NOMO-1 (cell line): ENCODE results near the gene PUS1.
"Not testable (repeated sequence)": the region's sequence is repeated elsewhere in the genome, so short reads cannot be mapped to it uniquely, and the experiment has no call there.

Experiments
- DNase-seq, 2 experiments: peaks; one replicate each; lab custom pipeline; 2025; ENCODE audit not compliant: unreplicated experiment in 2 of 2; lab: John Stamatoyannopoulos, UW

PUS1 gene

DNA sequence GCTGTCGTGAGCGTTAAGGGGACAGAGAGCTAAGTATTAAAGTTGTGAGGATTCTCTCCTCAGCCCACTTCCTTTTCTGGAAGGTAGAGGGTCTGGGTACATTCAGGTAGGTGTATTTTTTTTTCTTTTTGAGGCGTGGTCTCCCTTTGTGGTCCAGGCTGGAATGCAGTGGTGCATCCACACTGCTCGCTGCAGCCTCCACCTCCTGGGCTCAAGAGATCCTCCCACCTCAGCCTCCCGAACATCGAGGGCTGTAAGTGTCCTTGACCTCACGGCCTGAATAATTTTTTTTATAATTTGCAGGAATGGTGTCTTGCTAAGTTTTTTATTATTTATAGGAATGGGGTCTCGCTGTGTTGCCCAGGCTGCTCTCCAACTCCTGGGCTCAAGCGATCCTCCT, 1.4 kb downstream of the PUS1 start:
- no peak for DNase-seq

DNA sequence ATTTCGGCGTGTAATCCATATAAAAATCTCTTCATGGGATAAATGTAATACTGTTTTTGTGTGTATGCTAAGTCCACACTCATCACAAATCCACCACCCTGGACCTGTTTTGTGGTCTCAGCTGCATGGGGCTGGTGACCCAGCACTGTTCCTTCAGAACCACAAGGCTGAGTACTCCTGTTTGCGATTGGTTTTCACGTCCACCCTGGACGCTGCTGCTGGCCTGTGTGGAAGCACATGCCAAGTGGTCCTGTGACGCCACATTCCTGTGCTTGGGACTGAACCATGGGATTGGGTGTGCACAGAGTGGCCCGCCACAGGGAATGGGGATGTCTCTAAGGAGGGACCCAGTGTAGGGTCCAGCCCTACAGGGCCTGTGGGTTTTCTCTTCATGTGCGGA, 4.3 kb downstream of the PUS1 start:
- no peak for DNase-seq

DNA sequence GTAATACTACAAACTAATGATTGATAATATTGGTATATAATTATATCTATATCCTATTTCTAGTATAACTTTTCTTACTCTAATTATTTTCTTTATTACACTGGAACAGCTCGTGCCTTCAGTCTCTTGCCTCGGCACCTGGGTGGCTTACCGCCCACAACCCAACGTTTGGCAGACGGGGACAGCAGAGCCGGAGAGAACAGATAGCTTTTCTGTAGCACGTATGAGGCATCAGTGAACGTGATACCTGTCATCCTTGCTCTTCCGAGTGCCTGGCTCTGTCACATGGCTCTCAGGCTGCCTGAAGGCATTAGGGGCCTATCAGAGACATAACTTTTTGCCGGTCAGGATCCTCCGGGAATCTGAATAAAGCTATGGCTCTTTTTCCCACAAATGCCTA, 5.5 kb downstream of the PUS1 start:
- no peak for DNase-seq

DNA sequence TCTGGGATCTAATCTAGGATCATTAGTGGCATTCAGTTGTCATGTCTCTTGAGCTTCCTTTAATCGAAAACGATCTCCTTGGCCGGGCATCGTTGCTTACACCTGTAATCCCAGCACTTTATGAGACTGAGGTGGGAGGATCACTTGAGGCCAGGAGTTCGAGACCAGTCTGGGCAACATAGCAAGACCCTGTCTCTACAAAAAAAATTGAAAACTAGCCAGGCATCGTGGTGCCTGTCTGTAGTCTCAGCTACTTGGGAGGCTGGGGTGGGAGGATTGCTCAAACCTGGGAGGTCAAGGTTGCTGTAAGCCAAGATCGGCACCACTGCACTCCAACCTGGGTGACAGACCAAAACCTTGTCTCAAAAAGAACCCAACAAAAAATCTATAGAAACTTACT, 9.0 kb downstream of the PUS1 start:
- no peak for DNase-seq

DNA sequence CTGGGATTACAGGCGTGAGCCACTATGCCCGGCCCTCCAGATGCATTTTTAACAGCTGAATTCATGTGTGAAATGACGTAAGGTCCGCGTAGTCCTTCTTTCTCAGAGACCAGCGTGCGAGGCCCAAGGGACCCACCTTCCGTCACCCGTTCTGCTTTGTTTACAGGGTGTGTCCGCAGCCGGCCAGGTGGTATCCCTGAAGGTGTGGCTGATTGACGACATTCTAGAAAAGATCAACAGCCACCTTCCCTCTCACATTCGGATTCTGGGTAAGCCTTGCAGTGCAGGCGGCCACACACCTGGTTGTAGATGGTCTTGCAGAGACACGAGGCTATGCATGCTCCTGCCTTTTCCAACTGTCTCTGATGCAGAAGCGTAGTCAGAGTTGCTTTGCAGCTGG, 9.9 kb downstream of the PUS1 start:
- no peak for DNase-seq

DNA sequence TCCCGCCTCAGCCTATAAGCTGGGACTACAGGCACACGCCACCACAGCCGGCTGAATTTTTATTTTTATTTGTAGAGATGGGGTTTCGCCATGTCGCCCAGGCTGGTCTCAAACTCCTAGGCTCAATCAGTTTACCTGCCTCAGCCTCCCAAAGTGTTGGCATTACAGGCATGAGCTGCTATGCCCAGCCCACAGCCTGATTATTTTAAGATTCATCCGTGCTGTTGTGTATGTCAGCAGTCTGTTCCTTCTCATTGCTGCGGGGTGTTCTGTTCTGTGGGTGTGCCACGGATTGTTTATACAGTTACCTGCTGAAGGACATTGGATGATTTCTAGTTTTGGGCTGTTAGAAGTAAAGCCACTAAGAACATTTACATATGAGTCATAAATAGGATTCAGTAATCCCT, 11.1 kb downstream of the PUS1 start:
- no peak for DNase-seq

DNA sequence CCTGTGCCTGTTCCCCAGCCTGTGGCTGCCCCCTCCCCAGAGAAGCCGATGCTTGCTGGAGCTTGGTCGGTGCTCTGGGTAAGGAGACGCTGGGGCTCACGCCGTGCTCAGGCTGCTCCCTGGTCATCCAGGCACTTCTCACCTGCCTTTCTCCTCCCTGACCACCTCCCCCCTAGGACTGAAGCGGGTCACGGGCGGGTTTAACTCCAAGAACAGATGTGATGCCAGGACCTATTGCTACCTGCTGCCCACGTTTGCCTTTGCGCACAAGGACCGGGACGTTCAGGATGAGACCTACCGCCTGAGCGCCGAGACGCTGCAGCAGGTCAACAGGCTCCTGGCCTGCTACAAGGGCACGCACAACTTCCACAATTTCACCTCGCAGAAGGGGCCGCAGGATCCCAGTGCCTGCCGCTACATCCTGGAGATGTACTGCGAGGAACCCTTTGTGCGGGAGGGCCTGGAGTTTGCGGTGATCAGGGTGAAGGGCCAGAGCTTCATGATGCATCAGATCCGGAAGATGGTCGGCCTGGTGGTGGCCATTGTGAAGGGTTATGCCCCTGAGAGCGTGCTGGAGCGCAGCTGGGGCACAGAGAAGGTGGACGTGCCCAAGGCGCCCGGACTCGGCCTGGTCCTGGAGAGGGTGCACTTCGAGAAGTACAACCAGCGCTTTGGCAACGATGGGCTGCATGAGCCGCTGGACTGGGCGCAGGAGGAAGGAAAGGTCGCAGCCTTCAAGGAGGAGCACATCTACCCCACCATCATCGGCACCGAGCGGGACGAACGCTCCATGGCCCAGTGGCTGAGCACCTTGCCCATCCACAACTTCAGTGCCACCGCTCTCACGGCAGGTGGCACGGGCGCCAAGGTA, 12.3 kb downstream of the PUS1 start:
- no peak for DNase-seq

DNA sequence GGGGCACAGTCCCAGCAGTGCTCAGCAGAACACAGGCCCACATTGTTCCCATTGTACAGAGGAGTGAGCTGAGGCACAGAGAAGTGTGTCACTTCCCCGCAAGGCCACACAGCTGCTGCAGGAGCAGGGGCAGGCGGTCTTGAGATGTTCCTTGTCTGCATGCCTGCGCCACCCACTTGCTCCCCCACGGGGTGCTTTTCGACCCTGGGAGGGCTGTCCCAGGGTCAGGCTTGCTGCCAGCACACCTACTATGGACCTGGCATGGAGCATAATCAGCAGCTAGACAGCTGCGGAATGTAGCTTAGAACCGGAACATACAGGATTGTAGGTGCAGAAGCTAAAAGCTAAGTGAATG, 12.9 kb downstream of the PUS1 start:
- no peak for DNase-seq

DNA sequence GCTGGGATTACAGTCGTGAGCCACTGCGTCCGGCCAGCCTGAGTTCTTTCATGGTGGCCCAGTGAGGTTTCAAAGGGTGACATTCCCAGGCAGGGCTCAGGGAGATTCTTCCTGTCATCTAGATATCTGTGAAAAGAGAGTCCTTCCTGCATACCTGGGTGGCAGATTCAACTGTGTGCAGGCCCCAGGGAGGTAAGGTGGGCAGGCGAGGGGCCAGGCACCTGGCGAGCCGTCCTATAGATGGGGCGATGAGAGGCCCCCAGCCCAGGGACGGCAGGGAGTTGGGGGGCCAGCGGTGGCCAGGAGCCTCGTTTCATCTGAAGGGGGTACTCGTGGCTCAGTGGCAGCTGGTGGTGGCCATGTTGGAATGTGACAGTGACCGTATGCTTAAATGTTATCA, 13.6 kb downstream of the PUS1 start:
- no peak for DNase-seq

DNA sequence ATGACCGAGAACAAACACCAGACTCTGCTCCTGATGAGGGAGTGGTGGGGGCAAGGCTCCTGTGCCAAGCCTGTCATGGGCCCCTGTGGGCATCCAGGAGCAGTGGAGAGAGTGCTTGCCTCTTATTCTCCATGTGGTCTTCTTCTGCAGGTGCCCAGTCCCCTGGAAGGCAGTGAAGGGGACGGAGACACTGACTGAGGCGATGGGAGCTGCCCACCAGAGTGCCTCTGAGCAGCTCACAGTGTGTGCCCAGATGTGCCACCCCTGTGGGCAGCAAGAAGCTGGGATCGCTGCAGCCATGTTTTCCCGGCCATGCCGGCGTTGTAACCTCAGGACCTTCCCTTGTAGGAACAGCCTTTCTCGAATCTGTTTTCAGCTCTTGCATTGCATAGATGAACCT, 14.3 kb downstream of the PUS1 start:
- DNase-seq: no peak

DNA sequence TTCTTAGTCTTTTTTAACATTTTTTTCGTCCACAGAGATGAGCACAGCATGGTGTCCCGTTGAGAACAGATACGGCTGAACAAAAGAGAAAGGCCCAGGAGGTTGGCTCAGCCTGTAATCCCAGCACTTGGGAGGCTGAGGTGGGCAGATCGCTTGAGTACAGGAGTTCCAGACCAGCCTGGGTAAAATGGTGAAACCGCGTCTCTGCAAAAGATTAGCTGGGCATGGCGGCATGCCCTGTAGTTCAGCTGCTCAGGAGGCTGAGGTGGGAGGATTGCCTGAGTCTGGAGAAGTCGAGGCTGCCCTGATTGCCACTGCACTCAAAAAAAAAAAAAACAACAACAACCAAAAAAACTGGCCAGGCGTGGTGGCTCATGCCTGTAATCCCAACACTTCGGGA, 14.8 kb downstream of the PUS1 start:
- DNase-seq: no peak

DNA sequence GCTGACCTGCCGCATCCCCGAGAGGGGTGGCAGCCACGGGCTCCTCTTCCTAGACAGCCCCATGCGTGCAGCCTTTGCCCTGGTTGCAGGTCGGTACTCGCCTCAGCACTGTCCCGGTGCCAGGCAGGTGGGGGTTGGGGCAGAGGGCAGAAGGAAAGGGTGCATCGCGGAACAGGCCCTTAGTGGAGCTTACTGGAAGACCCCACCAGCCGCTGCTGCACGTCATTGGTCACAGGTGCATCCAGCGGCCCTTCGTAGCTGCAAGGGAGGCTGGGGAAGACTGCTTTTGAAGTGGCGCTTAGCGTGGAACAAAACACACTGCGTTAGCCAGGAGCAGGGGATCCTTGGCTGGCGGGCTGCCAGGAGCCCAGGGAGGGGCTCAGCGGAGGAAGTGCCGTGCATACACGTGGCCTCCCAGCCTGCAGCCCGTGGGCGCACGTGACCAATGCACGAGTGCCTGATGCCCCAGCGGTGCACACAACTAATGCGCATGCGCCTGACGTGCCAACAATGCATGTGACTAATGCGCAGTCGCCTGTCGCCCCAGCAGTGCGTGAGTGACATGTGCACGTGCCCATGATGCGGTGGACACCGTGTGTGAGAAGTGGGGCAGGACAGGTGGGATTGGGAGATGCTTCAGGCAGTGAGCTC, 15.7 kb downstream of the PUS1 start:
- DNase-seq: no peak

DNA sequence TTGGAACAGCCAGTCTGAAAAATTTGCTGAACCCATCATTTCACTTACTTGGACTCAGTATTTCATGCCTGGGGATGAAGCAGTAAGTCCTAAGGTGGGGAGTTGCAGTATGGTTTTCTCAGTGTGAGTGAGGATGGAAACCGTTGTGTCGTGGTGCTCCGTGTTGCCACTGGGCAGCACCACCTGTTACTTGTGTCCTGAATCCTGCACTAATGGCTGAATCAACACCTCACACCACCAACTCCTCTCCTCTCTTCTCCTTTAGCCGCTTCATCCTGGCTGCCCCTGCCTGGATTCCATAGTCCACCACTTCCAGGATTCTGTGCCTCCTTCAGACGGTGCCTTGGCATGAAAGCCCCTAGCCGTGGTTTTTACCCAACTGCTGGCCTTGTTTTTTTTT, 17.7 kb downstream of the PUS1 start:
- no peak for DNase-seq

DNA sequence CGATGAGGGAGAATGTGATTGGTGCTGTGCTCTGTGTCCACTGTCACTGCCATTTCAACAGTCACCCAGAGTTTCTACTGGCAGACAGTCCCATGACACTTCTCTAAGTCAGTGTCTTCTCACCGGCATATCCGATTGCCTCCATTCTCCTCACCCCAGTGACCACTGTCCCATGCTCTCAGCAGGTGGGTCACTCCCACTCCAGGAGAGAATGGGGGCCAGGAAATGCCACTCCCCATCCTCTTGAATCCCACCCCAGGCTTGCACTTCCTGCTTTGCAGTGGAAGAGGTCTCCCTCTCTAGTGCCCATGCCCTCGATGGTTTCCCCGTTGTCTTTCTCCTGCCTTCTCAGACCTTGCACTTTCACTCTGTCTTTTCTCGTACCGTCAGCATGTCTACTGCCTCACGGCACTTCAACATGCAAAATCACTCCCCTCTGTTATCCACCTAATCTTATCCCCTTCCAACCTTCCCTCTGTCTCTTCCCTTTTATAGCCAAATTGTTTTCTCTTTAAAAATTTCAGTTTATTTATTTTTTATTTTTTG, 18.5 kb downstream of the PUS1 start:
- DNase-seq: no peak

DNA sequence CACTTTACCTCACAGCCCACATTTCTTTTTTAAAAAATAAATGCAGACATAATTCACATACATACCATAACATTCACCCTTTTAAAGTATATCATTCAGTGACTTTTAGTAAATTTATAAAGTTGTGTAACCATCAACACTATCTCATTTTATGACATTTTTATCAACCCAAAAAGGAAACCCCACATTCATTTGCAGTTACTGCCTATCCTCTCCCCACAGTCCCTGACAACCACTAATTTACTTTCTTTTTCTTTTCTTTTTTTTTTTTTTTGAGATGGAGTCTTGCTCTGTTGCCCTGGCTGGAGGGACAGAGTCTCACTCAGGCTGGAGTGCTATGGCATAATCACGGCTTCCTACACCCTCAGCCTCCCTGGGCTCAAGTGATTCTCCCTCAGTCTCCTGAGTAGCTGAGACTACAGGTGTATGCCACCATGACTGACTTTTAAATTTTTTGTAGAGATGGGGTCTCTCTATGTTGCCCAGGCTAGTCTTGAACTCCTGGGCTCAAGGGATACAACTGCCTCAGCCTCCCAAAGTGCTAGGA, 19.2 kb downstream of the PUS1 start:
- DNase-seq: no peak

DNA sequence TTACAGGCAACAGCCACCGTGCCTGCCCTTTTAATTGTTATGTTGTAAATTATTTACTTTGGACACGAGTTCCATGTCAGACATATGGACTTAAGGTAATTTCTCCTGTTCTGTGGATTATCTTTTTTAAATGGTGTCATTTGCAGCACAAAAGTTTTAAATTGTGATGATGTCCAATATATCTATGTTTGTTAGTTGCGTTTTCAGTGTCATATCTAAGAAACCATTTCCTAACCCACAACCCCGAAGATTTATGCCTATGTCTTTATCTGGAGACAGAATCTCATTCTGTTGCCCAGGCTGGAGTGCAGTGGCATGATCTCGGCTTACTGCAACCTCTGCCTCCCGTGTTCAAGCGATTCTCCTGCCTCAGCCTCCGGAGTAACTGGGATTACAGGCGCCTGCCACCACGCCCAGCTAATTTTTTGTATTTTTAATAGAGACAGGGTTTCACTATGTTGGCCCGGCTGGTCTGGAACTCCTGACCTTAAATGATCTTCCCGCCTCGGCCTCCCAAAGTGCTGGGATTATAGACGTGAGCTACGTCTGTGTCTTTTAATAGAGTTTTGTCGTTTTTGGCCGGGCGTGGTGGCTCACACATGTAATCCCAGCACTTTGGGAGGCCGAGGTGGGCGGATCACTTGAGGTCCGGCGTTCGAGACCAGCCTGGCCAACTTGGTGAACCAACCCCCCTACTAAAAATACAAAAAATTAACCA, 19.8 kb downstream of the PUS1 start:
- DNase-seq: not testable (repeated sequence)

DNA sequence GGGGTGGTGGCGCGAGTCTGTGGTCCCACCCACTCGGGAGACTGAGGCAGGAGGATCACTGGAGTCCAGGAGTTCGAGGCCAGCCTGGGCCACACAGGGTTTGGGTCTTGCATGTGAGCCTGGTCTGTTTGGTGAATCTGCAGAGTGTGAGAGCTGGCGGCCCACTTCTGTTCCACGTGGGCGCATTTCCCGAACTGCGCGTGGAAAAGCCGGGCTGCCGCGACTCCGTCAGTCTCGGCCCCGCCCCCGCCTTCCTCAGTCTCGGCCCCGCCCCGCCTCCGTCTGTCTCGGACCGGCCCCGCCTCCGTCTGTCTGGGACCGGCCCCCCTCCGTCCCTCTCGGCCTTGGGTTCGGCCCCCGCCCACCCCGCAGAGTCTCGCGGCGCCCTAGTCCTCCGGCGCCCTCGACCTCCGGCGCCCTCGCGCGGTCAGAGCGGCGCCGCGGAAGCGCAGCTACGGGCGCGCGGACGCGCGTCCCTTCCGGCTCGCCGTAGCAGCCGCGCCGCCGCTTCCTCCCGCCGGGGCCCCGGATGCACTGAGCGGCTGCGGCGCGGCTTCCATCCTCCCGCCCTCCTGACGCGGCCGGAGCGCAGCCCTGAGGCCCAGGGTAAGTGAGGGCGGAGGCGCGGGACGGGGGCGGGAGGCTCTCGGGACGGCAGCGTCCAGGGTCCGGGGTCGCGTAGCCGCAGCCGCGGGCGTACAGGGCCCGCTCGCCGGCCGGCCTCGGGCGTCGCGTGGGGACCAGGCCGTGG, 20.5 kb downstream of the PUS1 start, which contains the start of gene EP400:
EP400 (plus strand) TSS at position 512 of the 751 bp plus-strand sequence. CDS start 10,678 bp downstream, outside the sequence.
- peak; percentile 92 to 96 for DNase-seq

DNA sequence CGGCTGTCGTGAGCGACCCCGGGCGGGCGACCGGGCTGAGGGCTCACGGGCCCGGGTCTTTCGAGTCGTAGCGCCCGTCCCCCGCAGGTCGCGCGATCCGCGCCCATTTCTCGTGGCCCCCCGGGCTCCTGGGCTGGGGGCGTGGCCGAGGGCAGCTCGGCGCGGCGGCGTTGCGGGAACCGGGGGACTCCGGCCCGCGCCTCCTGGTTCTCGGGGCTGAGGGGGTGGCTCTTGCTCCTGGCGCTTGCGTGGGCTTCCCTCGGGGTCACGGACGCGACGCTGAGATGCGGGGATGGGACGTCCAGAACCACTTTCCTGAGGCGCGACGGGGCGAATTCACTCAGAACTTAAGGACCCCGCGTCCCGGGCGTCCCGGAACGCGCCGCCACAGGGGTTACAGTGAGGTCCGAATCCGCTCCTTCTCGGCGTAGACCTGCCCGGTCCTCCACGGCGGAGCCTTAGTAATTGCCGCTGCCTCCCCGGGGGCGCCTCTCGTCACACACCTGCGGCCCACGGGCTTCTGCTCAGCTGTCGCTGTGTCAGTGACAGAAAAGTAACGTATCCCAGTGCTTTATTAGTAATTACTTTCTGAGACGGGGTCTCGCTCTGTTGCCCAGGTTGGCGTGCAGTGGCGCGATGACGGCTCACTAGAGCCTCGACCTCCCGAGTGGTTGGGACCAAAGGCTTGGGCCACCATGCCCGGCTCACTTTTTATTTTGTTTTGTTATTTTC, 21.3 kb downstream of the PUS1 start:
- peak in 1 of 2 experiments; percentile 4 for DNase-seq

DNA sequence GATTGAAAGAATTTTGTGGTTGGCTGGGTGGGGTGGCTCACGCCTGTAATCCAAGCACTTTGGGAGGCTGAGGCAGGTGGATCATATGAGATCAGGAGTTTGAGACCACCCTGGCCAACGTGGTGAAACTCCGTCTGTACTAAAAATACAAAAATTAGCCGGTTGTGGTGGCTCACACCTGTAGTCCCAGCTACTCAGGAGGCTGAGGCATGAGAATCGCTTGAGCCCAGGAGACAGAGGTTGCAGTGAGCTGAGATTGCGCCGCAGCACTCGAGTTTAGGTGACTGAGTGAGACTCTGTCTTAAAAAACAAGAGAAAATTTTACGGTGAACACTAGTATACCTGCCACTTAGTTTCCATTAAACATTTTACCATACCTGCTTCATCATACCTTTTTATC, 24.7 kb downstream of the PUS1 start:
- DNase-seq: not testable (repeated sequence)

DNA sequence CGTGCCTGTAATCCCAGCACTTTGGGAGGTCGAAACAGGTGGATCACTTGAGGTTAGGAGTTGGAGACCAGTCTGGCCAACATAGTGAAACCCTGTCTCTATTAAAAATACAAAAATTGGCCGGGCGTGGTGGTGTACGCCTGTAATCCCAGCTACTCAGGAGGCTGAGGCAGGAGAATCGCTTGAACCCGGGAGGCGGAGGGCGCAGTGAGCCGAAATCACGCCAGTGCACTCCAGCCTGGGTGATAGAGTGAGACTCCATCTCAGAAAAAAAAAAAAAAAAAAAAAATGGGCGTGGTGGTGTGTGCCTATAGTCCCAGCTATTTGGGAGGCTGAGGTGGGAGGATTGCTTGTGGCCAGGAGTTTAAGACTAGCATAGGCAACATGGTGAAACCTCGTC, 25.4 kb downstream of the PUS1 start:
- DNase-seq: not testable (repeated sequence)
